ENCODE results near the gene CGRRF1.

Gene CGRRF1

GRCh38 chr14:54489731-54490444 is 19.8 kb upstream of the CGRRF1 start:
- Histone ChIP-seq H3K36me3 (ENCODE audit: control insufficient read depth in 1 of 2, insufficient read depth in 2 of 2, low read depth in 1 of 2, low read length in 2 of 2) (peaks cover 3 to 5% of the 10 kb centered on the region in 2 experiments), H4K8ac (ENCODE audit: low read length) (no peak overlapping the region), H3K27me3 (ENCODE audit: control insufficient read depth in 1 of 2, insufficient read depth in 1 of 2, low read length in 2 of 2) (no peaks in the 10 kb centered on the region), H3K23ac (ENCODE audit: low read length in 2 of 2) (no peak overlapping the region), H3K27ac (ENCODE audit: low read length, poor library complexity, severe bottlenecking) (no peak overlapping the region), H3K9me3 (ENCODE audit: control insufficient read depth, low read length) (no peaks in the 10 kb centered on the region), H2AK5ac (ENCODE audit: low read length, severe bottlenecking) (peak overlapping the region; percentile 59), H2AFZ (ENCODE audit: low read depth, low read length) (no peak overlapping the region), H3K4me3 (ENCODE audit: insufficient read depth in 1 of 2, low read depth in 1 of 2, low read length in 2 of 2) (peak overlapping the region in 1 of 2 experiments; percentile 99), H3K14ac (ENCODE audit: low read length in 2 of 2) (no peak overlapping the region), H2BK15ac (ENCODE audit: low read depth, poor library complexity, severe bottlenecking) (no peak overlapping the region), H2BK120ac (ENCODE audit: low read depth, low read length) (no peak overlapping the region), H2BK12ac (ENCODE audit: low read length in 2 of 2) (no peak overlapping the region), H3K18ac (ENCODE audit: low read depth in 1 of 2, low read length in 2 of 2) (no peak overlapping the region), H3K4ac (ENCODE audit: low read depth in 1 of 2, low read length in 2 of 2) (no peak overlapping the region), H2BK5ac (ENCODE audit: low read depth, low read length, poor library complexity, severe bottlenecking) (peak overlapping the region; percentile 57), H3K4me2 (ENCODE audit: low read length, poor library complexity, severe bottlenecking) (no peak overlapping the region), H3K4me1 (ENCODE audit: control insufficient read depth, insufficient read depth, low read depth, low read length) (peaks cover 6% of the 10 kb centered on the region), H4K91ac (ENCODE audit: low read length) (no peak overlapping the region), H3K9ac (ENCODE audit: low read length) (peak overlapping the region; percentile 99), H3K79me1 (replicated peaks; ENCODE audit: low read length, poor library complexity, severe bottlenecking) (no peaks in the 10 kb centered on the region)
- WGBS, result 94% methylated on average over 4 of the region's 4 CpGs
- DNase-seq, result no peak

- no peaks in the 10 kb centered on the region for H3K79me1 ChIP-seq (replicated peaks; ENCODE audit: low read length, poor library complexity, severe bottlenecking)
- H4K8ac ChIP-seq (ENCODE audit: low read length), result no peak overlapping the region
- H3K36me3 ChIP-seq (ENCODE audit: control insufficient read depth in 1 of 2, insufficient read depth in 2 of 2, low read depth in 1 of 2, low read length in 2 of 2), result peaks cover 3 to 5% of the 10 kb centered on the region in 2 experiments
- H3K4me1 ChIP-seq (ENCODE audit: control insufficient read depth, insufficient read depth, low read depth, low read length), result peaks cover 6% of the 10 kb centered on the region
- H3K27me3 ChIP-seq (ENCODE audit: control insufficient read depth in 1 of 2, insufficient read depth in 1 of 2, low read length in 2 of 2), result no peaks in the 10 kb centered on the region
- no peak overlapping the region for H4K91ac ChIP-seq (ENCODE audit: low read length)
- WGBS, result 77% methylated on average over 1 of the region's 3 CpGs
- no peak overlapping the region for H2BK120ac ChIP-seq (ENCODE audit: low read depth, low read length)
- H3K4ac ChIP-seq (ENCODE audit: low read depth in 1 of 2, low read length in 2 of 2), result no peak overlapping the region
- H2BK5ac ChIP-seq (ENCODE audit: low read depth, low read length, poor library complexity, severe bottlenecking), result no peak overlapping the region
- H2AFZ ChIP-seq (ENCODE audit: low read depth, low read length), result no peak overlapping the region
- no peak overlapping the region for H3K14ac ChIP-seq (ENCODE audit: low read length in 2 of 2)
- DNase-seq, result no peak
- no peak overlapping the region for H2AK5ac ChIP-seq (ENCODE audit: low read length, severe bottlenecking)
- no peak overlapping the region for H3K9ac ChIP-seq (ENCODE audit: low read length)
- H3K4me3 ChIP-seq (ENCODE audit: insufficient read depth in 1 of 2, low read depth in 1 of 2, low read length in 2 of 2), result no peak overlapping the region
- no peak overlapping the region for H3K27ac ChIP-seq (ENCODE audit: low read length, poor library complexity, severe bottlenecking)
- H3K9me3 ChIP-seq (ENCODE audit: control insufficient read depth, low read length), result no peaks in the 10 kb centered on the region
- H3K4me2 ChIP-seq (ENCODE audit: low read length, poor library complexity, severe bottlenecking), result no peak overlapping the region
- H2BK12ac ChIP-seq (ENCODE audit: low read length in 2 of 2), result no peak overlapping the region
- no peak overlapping the region for H3K23ac ChIP-seq (ENCODE audit: low read length in 2 of 2)
- no peak overlapping the region for H2BK15ac ChIP-seq (ENCODE audit: low read depth, poor library complexity, severe bottlenecking)
- no peak overlapping the region for H3K18ac ChIP-seq (ENCODE audit: low read depth in 1 of 2, low read length in 2 of 2)
Measured at GRCh38 chr14:54490445-54491175, 19.1 kb upstream of the CGRRF1 start.

GRCh38 chr14:54493293-54493692 is 16.4 kb upstream of the CGRRF1 start:
- H2AFZ ChIP-seq (ENCODE audit: low read depth, low read length), result no peak overlapping the region
- no peaks in the 10 kb centered on the region for H3K9me3 ChIP-seq (ENCODE audit: control insufficient read depth, low read length)
- no peak overlapping the region for H3K27ac ChIP-seq (ENCODE audit: low read length, poor library complexity, severe bottlenecking)
- no peak overlapping the region for H3K4me2 ChIP-seq (ENCODE audit: low read length, poor library complexity, severe bottlenecking)
- no peak overlapping the region for H3K23ac ChIP-seq (ENCODE audit: low read length in 2 of 2)
- no peak overlapping the region for H2BK120ac ChIP-seq (ENCODE audit: low read depth, low read length)
- no peak overlapping the region for H2BK5ac ChIP-seq (ENCODE audit: low read depth, low read length, poor library complexity, severe bottlenecking)
- H4K91ac ChIP-seq (ENCODE audit: low read length), result no peak overlapping the region
- H3K36me3 ChIP-seq (ENCODE audit: control insufficient read depth in 1 of 2, insufficient read depth in 2 of 2, low read depth in 1 of 2, low read length in 2 of 2), result no peaks in the 10 kb centered on the region
- H2BK12ac ChIP-seq (ENCODE audit: low read length in 2 of 2), result no peak overlapping the region
- H3K4ac ChIP-seq (ENCODE audit: low read depth in 1 of 2, low read length in 2 of 2), result no peak overlapping the region
- H3K14ac ChIP-seq (ENCODE audit: low read length in 2 of 2), result no peak overlapping the region
- H4K8ac ChIP-seq (ENCODE audit: low read length), result no peak overlapping the region
- H3K18ac ChIP-seq (ENCODE audit: low read depth in 1 of 2, low read length in 2 of 2), result no peak overlapping the region
- H3K4me3 ChIP-seq (ENCODE audit: insufficient read depth in 1 of 2, low read depth in 1 of 2, low read length in 2 of 2), result no peak overlapping the region
- peaks cover 4% of the 10 kb centered on the region for H3K4me1 ChIP-seq (ENCODE audit: control insufficient read depth, insufficient read depth, low read depth, low read length)
- no peaks in the 10 kb centered on the region for H3K79me1 ChIP-seq (replicated peaks; ENCODE audit: low read length, poor library complexity, severe bottlenecking)
- no peak overlapping the region for H3K9ac ChIP-seq (ENCODE audit: low read length)
- no peak overlapping the region for H2BK15ac ChIP-seq (ENCODE audit: low read depth, poor library complexity, severe bottlenecking)
- 60% methylated on average over 8 of the region's 13 CpGs for WGBS
- no peaks in the 10 kb centered on the region for H3K27me3 ChIP-seq (ENCODE audit: control insufficient read depth in 1 of 2, insufficient read depth in 1 of 2, low read length in 2 of 2)
- DNase-seq, result no peak
- no peak overlapping the region for H2AK5ac ChIP-seq (ENCODE audit: low read length, severe bottlenecking)

GRCh38 chr14:54497224-54497623 is 12.5 kb upstream of the CGRRF1 start:
- Histone ChIP-seq H4K8ac (ENCODE audit: low read length) (no peak overlapping the region), H3K27ac (ENCODE audit: low read length, poor library complexity, severe bottlenecking) (no peak overlapping the region), H4K91ac (ENCODE audit: low read length) (no peak overlapping the region), H3K14ac (ENCODE audit: low read length in 2 of 2) (no peak overlapping the region), H3K9me3 (ENCODE audit: control insufficient read depth, low read length) (no peaks in the 10 kb centered on the region), H2BK12ac (ENCODE audit: low read length in 2 of 2) (no peak overlapping the region), H3K27me3 (ENCODE audit: control insufficient read depth in 1 of 2, insufficient read depth in 1 of 2, low read length in 2 of 2) (peaks cover 0 to 6% of the 10 kb centered on the region in 2 experiments), H2AFZ (ENCODE audit: low read depth, low read length) (no peak overlapping the region), H3K4me1 (ENCODE audit: control insufficient read depth, insufficient read depth, low read depth, low read length) (no peaks in the 10 kb centered on the region), H3K23ac (ENCODE audit: low read length in 2 of 2) (no peak overlapping the region), H3K4me2 (ENCODE audit: low read length, poor library complexity, severe bottlenecking) (no peak overlapping the region), H2AK5ac (ENCODE audit: low read length, severe bottlenecking) (no peak overlapping the region), H3K4me3 (ENCODE audit: insufficient read depth in 1 of 2, low read depth in 1 of 2, low read length in 2 of 2) (no peak overlapping the region), H3K4ac (ENCODE audit: low read depth in 1 of 2, low read length in 2 of 2) (no peak overlapping the region), H2BK120ac (ENCODE audit: low read depth, low read length) (no peak overlapping the region), H3K9ac (ENCODE audit: low read length) (no peak overlapping the region), H2BK15ac (ENCODE audit: low read depth, poor library complexity, severe bottlenecking) (no peak overlapping the region), H3K18ac (ENCODE audit: low read depth in 1 of 2, low read length in 2 of 2) (no peak overlapping the region), H2BK5ac (ENCODE audit: low read depth, low read length, poor library complexity, severe bottlenecking) (no peak overlapping the region), H3K36me3 (ENCODE audit: control insufficient read depth in 1 of 2, insufficient read depth in 2 of 2, low read depth in 1 of 2, low read length in 2 of 2) (no peaks in the 10 kb centered on the region), H3K79me1 (replicated peaks; ENCODE audit: low read length, poor library complexity, severe bottlenecking) (no peaks in the 10 kb centered on the region)
- no peak for DNase-seq
- 30% methylated on average over 2 of the region's 2 CpGs for WGBS
